SK-N-MC (cell line): Measurements from ENCODE around the gene KLHL29.

Source experiments
- EZH2 ChIP-seq: fragments of 200-600 bp; sonication (generic); IDR thresholded peaks from one replicate; pipeline ENCODE4 v1.6.1; 2017; ENCODE audit warnings: antibody characterized with exemption
- FOXP2 ChIP-seq: optimal IDR thresholded peaks from 2 replicates; pipeline ENCODE3; 2011; ENCODE audit warnings: mild to moderate bottlenecking, moderate library complexity; ENCODE audit not compliant: insufficient read depth; ENCODE audit errors: extremely low read length, control extremely low read depth

- TF ChIP-seq FOXP2, result no peak
- no peak for TF ChIP-seq EZH2
Observed at GRCh38 chr2:23682481-23682880, 297.5 kb downstream of the KLHL29 start.
